GM19468 (cell line): ENCODE measurements around the gene NANOS2.

Experiments
- ATAC-seq: cut with Tn5 transposase; IDR thresholded peaks from one replicate; pipeline ENCODE4 v1.9.1; 2021; ENCODE audit warnings: mild to moderate bottlenecking, moderate library complexity, moderate number of reproducible peaks; ENCODE audit not compliant: unreplicated experiment; ENCODE audit errors: extremely low read depth

Gene NANOS2

DNA sequence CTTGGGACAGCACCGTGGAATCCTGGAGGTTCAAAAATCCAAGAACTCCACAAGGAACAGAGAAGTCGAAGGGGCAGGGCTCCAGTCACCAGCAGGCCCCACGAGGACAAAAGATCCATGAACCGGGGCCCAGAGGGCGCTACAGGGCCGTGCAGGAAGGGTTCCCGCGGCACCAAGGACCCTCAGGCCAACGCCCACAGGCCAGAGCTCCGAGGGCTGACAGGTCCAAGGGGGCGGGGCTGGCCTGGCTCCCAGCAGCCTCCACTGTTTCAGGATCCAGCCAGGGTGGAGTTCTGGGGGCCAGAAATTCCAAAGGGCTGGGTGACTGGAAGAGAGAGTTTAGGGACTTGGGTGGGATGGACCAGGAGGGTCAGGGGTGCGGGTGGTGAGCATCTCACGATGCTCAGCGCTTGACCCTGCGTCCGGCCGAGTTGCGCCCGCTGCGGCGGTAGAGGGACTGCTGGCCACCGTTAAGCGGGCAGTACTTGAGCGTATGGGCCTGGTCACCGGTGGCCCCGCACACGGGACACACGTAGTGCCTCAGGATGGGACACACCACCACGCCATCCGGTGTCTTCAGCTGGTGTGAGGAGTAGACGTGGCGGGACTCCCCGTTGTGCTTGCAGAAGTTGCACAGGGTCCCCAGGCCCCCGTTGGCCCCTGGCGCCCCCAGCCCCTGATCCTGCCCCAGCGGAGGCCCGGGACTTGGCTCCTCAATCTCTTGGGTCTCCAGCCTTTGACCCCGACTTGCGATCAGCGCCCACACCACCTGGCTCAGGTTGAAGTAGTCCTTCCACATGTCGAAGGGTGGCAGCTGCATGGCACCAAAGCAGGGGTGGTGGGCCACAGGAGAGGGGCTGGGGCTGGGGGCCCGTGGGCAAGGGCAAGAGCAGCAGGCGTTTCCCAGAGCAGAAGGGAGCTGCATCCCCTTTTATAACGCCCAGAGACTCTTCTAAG lies at the start of gene NANOS2:
Gene NANOS2 (minus strand): TSS at position 905 of the 957 bp plus-strand sequence. CDS start 85 bp downstream, at position 820.
- no peak for ATAC-seq

DNA sequence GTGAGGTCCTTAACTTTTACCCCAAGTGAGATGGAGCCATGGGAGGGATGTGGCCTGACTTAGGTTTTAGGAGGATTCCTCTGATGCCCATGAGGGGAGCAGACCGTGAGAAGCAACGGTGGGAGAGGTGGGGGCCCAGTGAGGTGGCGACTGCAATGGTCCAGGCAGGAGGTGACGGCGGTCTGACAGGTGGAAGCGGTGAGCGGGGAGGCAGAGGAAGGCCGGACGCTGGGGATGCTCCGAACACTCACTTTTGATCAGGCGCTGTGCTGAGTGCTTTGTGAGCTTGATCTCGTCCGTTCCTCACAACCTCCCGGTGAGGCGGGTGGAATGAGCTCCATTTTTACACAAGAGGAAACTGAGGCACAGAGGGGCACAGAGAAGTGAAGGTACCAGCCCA lies 47.4 kb upstream of the NANOS2 start:
- ATAC-seq = no peak

DNA sequence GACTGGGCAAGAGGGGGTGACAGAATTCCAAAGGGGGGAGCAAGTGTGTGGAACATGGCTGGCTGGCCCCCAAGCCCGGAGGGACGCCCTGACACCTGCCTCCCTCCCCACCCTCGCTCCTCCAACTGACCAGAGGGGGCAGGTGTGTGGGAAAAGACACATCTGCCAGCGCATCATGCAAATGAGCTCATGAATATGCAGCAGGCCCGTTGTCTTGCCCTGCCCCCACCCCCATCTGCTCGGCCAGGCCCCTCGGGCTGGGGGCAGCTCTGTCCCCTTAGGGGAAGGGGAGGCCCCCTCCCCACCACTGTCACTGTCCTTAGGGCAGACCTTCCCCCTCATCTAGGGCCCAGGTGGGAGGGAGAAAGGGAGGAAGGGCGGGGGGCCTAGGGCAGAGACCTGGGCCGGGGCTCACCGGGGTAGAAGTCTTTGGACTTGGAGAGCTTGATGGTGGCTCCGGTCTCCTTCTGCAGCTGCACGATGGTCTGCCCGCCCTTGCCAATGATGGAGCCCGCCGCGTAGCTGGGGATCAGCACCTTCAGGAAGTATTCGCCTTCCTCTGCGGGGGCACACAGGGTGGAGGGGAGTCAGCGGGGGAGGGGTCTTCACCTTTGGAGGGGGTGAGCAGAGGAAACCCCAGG lies 46.1 kb upstream of the NANOS2 start:
- ATAC-seq = no peak

GRCh38 chr19:45959517-45960025 lies 45.0 kb upstream of the NANOS2 start:
- no peak for ATAC-seq

- ATAC-seq = no peak
Measured at GRCh38 chr19:45958769-45959516, 44.4 kb upstream of the NANOS2 start.

DNA sequence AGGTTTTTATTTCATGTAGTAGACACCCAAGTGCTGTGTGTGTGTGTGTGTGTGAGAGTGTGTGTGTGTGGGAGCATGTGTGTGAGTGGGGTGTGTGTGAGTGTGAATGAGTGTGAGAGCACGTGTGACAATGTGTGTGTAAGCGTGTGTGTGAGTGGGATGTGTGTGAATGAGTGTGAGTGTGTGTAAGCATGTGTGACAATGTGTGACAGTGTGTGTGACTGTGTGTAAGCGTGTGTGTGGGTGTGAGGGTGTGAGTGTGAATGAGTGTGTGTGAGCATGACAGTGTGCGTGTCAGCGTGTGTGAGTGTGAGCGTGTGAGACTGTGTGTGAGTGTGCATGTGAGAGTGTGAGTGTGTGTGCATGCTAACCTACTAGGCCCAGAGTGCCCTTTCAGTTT lies 43.7 kb upstream of the NANOS2 start:
- ATAC-seq = no peak

DNA sequence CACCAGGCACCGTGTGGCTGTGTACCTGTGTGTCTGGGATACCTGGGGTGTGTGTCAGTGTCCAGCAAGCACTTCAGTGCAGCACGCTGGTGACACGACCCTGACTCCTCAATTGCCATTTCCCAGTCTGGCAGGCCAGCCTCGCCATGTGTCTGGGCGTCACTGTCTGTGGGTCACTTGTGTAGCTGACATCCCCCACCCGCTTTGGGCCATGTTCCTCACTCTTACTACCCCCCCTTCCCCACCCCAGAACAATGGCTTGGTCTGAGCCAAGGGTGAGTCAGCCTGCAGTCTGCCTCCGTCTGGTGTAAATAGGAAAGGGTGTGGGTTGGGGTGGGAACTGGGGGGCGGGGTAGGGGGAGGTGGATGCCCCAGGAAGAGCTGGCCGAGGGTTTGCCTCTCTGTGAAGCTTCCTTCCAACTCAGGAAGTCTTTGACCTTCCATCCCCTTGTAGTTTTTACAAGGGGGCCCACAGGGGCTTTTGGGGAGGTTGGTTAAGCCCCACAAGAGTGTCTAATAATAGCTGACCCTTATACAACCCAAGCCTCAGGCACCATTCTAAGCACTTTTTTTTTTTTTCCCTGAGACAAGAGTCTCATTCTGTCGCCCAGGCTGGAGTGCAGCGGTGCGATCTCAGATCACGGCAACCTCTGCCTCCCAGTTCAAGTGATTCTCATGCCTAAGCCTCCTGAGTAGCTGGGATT lies 41.5 kb upstream of the NANOS2 start:
- ATAC-seq = no peak

- ATAC-seq = no peak
Measured at GRCh38 chr19:45954156-45954555, 39.6 kb upstream of the NANOS2 start.

DNA sequence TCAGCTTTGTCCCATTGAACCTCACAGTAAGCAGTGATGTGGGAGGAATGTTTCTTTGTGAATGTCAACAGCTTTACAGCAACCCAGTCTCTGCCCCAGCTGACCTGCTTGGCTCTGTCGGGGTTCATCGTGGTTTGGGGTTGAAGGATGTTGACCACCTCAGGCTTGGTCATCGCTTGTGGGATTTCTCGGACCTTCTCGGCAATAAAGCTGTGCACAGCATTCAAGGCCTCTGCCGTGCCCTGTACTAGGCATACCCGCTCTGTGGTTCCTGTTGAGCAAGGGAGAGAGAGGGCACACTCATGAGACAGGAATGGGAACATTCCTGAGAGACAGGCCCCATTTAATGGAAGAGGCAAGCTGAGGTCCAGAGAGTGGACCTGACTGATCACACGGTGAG lies 39.1 kb upstream of the NANOS2 start:
- no peak for ATAC-seq

- no peak for ATAC-seq
Measured at GRCh38 chr19:45952686-45953505, 38.3 kb upstream of the NANOS2 start.

GRCh38 chr19:45952341-45952685 lies 37.7 kb upstream of the NANOS2 start:
- ATAC-seq = no peak

DNA sequence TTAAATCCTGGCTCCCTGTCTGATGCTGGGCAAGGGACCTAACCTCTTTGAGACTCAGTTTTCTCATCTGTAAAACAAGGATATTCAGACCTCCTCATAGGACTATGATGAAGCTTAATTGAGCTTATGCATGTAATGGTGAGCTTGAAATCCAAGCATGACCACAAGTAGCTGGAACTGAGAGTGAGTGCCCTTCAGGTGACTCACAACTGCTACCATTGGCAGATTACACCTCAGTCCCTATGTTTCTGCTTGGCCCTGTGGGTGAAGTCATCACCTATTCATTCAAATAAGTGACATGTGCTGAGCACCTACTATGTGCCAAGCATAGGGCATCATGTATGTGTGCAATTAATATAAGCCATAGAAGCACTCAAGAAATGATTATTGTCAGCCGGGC lies 33.3 kb upstream of the NANOS2 start:
- no peak for ATAC-seq

DNA sequence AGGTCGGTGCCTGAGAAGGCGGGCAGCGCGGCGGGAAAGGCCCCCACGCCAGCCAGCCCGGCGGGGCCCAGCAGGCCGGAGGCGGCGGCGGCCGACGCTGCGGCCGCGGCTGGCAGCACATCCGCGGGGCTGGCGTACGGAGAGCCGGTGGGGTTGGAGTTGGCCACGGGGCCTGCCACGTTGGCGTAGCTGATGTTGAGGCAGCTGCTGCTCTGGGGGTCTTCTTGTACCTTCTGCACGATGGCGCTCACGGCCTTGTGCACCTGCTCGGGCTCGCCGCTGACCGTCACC lies 25.9 kb upstream of the NANOS2 start:
- no peak for ATAC-seq

DNA sequence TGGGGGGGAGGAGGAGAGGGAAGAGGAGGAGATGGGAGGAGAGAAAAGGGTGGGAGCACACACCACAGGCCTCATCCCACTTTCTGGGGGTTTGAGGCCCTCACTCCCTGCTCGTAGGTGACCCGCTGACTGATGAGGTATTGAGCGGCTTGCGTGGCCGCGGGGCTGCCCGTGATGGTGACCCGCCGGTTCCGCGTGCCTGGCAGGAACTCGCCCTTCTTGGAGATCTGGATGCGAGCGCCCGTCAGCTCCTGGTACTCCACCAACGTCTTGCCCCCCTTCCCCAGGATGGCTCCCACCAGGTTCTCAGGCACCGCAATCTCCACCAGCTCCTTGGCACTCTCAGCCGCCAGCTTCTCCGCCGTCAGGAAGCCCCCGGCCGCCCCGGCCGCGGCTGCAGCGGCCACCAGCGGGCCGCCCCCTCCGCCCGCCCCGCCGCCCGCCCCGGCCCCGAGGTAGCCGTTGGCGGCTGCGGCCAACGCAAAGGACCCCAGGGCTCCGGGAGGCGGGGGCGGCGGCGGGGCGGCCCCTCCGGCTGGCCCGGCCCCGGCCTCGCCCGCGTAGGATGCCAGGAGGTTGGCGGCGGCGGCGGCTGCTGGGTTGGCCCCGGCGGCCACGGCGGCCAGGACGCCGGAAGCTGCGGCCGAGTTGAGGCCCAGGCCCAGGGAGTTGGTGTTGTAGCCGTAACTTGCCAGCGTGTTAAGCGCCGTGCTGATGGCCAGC lies 25.4 kb upstream of the NANOS2 start:
- ATAC-seq = no peak

GRCh38 chr19:45938733-45939319 lies 24.2 kb upstream of the NANOS2 start:
- ATAC-seq = no peak

DNA sequence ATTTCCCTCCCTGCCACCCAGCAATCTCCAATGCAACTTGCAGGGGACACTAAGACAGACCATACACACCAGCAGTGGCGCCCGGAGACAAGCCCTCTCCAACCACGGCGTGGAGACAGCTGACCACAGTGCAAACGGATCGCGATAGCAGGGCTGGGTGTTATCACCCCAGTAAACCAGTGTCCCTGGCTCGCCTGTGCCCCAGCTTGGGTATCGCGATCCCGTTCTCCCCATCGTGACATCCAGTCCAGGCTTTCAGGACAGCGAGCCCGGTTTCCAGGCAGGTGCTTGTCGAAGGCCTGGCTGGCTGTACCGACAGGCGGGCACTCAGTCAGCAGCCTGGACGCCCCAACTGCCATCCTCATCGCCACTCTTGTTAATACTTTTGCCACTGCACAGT lies 20.7 kb upstream of the NANOS2 start:
- no peak for ATAC-seq

GRCh38 chr19:45934551-45935230 lies 20.1 kb upstream of the NANOS2 start:
- ATAC-seq = no peak

DNA sequence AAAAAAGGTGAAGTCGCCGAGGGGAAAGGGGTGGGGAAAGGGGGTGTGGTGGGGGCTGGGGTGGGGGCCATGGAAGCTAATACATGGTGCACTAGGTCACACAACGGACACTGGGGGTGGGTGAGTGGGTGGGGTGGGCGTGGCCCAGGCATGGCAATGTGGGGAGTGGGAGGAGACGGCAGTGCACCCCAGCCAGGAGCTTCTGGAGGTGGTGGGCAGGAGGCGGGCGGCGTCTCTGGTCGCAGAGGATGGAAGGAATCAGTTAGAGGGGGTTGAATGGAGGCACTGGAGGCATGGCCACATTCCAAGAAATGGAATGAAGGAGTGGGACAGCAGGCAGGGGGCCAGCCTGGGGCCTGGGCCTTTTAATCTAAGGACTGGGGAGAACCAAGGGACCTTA lies 19.2 kb upstream of the NANOS2 start:
- no peak for ATAC-seq
